HepG2 (cell line): ENCODE measurements around the gene RABL6. TPM values are rescaled to one million over a fixed set of nuclear protein-coding genes. Genes with fewer than 3 reads are reported as not detected.

ENCODE experiments used
- ATAC-seq: fragments of 200-7000 bp; cut with Tn5 transposase; 3 replicates; pipeline ENCODE4 v1.9.1; 2020; ENCODE audit warnings: mild to moderate bottlenecking, moderate library complexity
- BruUV-seq: library from RNA; stranded (reverse); fragments of 400-500 nt; replicated peaks from 2 replicates; lab custom pipeline; 2021; lab: Mats Ljungman, UMichigan
- CTCF ChIA-PET: fragments of 300-600 bp; formaldehyde crosslinking; extraction: SDS; loops from one replicate; lab custom pipeline; 2021; ENCODE audit warnings: low total read pairs, inconsistent platforms, low intra/inter-chr PET ratio; lab: Yijun Ruan, JAX
- POLR2A ChIA-PET: fragments of 350-600 bp; sonication (Branson Sonifier 250); formaldehyde crosslinking; loops from one replicate; lab custom pipeline; 2020; ENCODE audit warnings: antibody characterized with exemption, inconsistent platforms; lab: Yijun Ruan, JAX
- DNase-seq: peaks from one replicate; pipeline ENCODE4 v3.0.0-alpha.2; 2015; ENCODE audit warnings: low spot score
- FAIRE-seq: peaks from 3 replicates; lab custom pipeline; 2011; peaks lifted over from hg19 to GRCh38; lab: Jason Lieb, UNC
- H2AFZ ChIP-seq: one replicate; pipeline ENCODE4 v1.6.1; 2011; ENCODE audit warnings: low read length, inconsistent platforms
- H3K27ac ChIP-seq: fragments of 300-600 bp; 3 replicates; pipeline ENCODE4 v1.8.0; 2011; ENCODE audit warnings: mixed run types, mild to moderate bottlenecking, mixed read lengths, low read length, inconsistent platforms; ENCODE audit not compliant: insufficient read depth; ENCODE audit errors: extremely low read length
- H3K27me3 ChIP-seq, 2 experiments: fragments of 200-600 bp in 1 of 2; 2 replicates in 1 of 2; 3 replicates in 1 of 2; pipeline versions ENCODE4 v1.6.0 to v1.8.0; 2011; ENCODE audit warnings: low read length in 2 of 2, mild to moderate bottlenecking in 2 of 2, moderate library complexity in 2 of 2, inconsistent platforms in 1 of 2; ENCODE audit not compliant: insufficient read depth in 2 of 2, control insufficient read depth in 1 of 2
- H3K36me3 ChIP-seq, 2 experiments: fragments of 200-600 bp in 1 of 2; replicated peaks in 1 of 2; 2 replicates in 1 of 2; 3 replicates in 1 of 2; pipeline versions ENCODE4 v1.5.1 to v1.8.0; 2011; ENCODE audit warnings: low read length in 2 of 2, inconsistent platforms in 1 of 2; ENCODE audit not compliant: insufficient read depth in 2 of 2, control insufficient read depth in 1 of 2
- H3K4me1 ChIP-seq: 2 replicates; pipeline ENCODE4 v1.5.1; 2012; ENCODE audit warnings: low read length, inconsistent platforms; ENCODE audit not compliant: insufficient read depth
- H3K4me2 ChIP-seq: 2 replicates; pipeline ENCODE4 v1.6.0; 2011; ENCODE audit warnings: low read depth, low read length, inconsistent platforms
- H3K4me3 ChIP-seq, 3 experiments: fragments of 200-600 bp in 1 of 3; sonication (generic), shearing (Covaris generic) in 1 of 3; replicated peaks in 1 of 3; 2 replicates each; pipeline ENCODE4 v1.5.1; 2011 to 2016; ENCODE audit warnings: low read length in 3 of 3, inconsistent platforms in 2 of 3, low read depth in 2 of 3, mild to moderate bottlenecking in 2 of 3, control low read depth in 1 of 3, mixed read lengths in 1 of 3; ENCODE audit not compliant: insufficient read depth in 1 of 3
- H3K79me2 ChIP-seq: one replicate; pipeline ENCODE4 v1.6.1; 2011; ENCODE audit warnings: low read length, inconsistent platforms; ENCODE audit not compliant: insufficient read depth
- H3K9ac ChIP-seq: 2 replicates; pipeline ENCODE4 v1.6.0; 2011; ENCODE audit warnings: mild to moderate bottlenecking, low read depth, low read length, inconsistent platforms; ENCODE audit not compliant: insufficient read depth
- H3K9me3 ChIP-seq: 2 replicates; pipeline ENCODE4 v1.5.1; 2012; ENCODE audit warnings: mild to moderate bottlenecking, low read length
- H4K20me1 ChIP-seq: 2 replicates; pipeline ENCODE4 v1.6.0; 2011; ENCODE audit warnings: inconsistent platforms, mild to moderate bottlenecking, low read length, moderate library complexity; ENCODE audit not compliant: insufficient read depth
- RBFOX2 ChIP-seq: fragments of 200-400 bp; formaldehyde crosslinking; IDR thresholded peaks from 2 replicates; pipeline ENCODE4 v1.6.1; 2017; ENCODE audit warnings: low read depth, mild to moderate bottlenecking, low read length
- WGBS: methylation state at CpG from one replicate; pipeline ENCODE4 v1.1.6; 2017; ENCODE audit warnings: low lambda C conversion rate; 5-methylcytosine and 5-hydroxymethylcytosine counted together
- in situ Hi-C: cut with HindIII; loops from 2 replicates; pipeline ENCODE4 v1.10.0; 2017; ENCODE audit warnings: low pct_unique_long_range_greater_than_20kb; ENCODE audit not compliant: extremely low pct_ligation_motif_present
- intact Hi-C: fragments of 100-400 bp; cut with micrococcal nuclease; formaldehyde crosslinking; loops from one replicate; pipeline ENCODE4 v1.10.0; 2022; ENCODE audit not compliant: unreplicated experiment
- polyA plus RNA-seq, 8 experiments: library from polyadenylated mRNA; depleted of rRNA in 3 of 8; stranded (reverse) in 7 of 8; unstranded in 1 of 8; fragments of >200 nt; fragmentation: Illumina TruSeq in 4 of 8; extraction: Trizol in 4 of 8; gene quantifications; 2 replicates each; pipeline versions ENCODE4 v1.2.1 to v1.2.3, GENCODE V29; 2011 to 2016; ENCODE audit warnings: low read depth in 4 of 8, missing spikeins in 1 of 8, mixed read lengths in 1 of 8; ENCODE audit not compliant: insufficient read depth in 1 of 8
- total RNA-seq, 5 experiments: library from RNA; depleted of rRNA; stranded (reverse); fragments of >200 nt; fragmentation: Illumina TruSeq; extraction: Trizol; gene quantifications; 2 replicates each; pipeline ENCODE4 v1.2.3, GENCODE V29; 2016; ENCODE audit warnings: low read depth in 1 of 5
- TF ChIP-seq, protein P1 (sequence below): sonication (generic); formaldehyde crosslinking; IDR thresholded peaks from 2 replicates; pipeline ENCODE4 v1.4.0; 2020; ENCODE audit warnings: missing genetic modification reagents, mild to moderate bottlenecking, borderline replicate concordance

The RABL6 gene
- total and polyA plus RNA-seq, 2 of the 13 experiments (the other 11 are each of a cell fraction or from before 2014, with no cell fraction given): 81.5 to 125 TPM

DNA sequence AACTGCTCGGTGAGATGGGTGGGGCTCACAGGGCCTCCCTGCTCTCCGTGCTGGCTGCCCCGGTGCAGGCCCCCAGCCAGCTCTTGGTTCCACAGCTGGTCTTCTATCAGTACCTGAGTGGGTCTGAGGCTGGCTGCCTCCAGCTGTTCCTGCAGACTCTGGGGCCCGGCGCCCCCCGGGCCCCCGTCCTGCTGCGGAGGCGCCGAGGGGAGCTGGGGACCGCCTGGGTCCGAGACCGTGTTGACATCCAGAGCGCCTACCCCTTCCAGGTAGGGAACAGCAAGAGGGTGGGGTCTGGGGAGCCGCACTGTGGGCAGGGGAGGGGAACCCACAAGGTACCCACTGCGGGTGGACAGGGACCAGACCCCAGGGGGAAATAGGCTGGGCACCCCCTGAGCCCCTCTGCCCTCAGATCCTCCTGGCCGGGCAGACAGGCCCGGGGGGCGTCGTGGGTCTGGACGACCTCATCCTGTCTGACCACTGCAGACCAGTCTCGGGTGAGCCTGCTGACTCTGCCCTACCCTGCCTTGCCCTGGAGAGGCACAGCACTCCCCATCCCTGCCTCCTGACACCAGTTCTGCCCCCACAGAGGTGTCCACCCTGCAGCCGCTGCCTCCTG lies 47.2 kb downstream of the RABL6 start:
- Histone ChIP-seq H4K20me1 (peaks cover 5% of the 10 kb centered on the region; the same call in 1 of the 2 replicates), H3K4me1 (peaks cover 44% of the 10 kb centered on the region), H3K4me2 (no peak overlapping the region), H3K9me3 (no peaks in the 10 kb centered on the region), H3K9ac (no peak overlapping the region), H3K4me3 (no peak overlapping the region), H3K27ac (no peak overlapping the region), H2AFZ (no peak overlapping the region), H3K27me3 (no peaks in the 10 kb centered on the region), H3K79me2 (peaks cover 9% of the 10 kb centered on the region), H3K36me3 (peaks cover 13 to 17% of the 10 kb centered on the region in 2 experiments)
- in situ Hi-C loops (no loop called here), intact Hi-C loops (no loop called here)
- no peak for DNase-seq
- BruUV-seq: no TSS peak
- POLR2A ChIA-PET: interaction anchor here (1.3 to 1.8 kb wide), 2 partner anchors 27 to 93 kb away, joined by 3 to 5 read pairs; no protein-coding TSS in a partner anchor
- FAIRE-seq: no peak
- CTCF ChIA-PET: no interaction called here
- ATAC-seq: no peak
- TF ChIP-seq, protein P1, sequence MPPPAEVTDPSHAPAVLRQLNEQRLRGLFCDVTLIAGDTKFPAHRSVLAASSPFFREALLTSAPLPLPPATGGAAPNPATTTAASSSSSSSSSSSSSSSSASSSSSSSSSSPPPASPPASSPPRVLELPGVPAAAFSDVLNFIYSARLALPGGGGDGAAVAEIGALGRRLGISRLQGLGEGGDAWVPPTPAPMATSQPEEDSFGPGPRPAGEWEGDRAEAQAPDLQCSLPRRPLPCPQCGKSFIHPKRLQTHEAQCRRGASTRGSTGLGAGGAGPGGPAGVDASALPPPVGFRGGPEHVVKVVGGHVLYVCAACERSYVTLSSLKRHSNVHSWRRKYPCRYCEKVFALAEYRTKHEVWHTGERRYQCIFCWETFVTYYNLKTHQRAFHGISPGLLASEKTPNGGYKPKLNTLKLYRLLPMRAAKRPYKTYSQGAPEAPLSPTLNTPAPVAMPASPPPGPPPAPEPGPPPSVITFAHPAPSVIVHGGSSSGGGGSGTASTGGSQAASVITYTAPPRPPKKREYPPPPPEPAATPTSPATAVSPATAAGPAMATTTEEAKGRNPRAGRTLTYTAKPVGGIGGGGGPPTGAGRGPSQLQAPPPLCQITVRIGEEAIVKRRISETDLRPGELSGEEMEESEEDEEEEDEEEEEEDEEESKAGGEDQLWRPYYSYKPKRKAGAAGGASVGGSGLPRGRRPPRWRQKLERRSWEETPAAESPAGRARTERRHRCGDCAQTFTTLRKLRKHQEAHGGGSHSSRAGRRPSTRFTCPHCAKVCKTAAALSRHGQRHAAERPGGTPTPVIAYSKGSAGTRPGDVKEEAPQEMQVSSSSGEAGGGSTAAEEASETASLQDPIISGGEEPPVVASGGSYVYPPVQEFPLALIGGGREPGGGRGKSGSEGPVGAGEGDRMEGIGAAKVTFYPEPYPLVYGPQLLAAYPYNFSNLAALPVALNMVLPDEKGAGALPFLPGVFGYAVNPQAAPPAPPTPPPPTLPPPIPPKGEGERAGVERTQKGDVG (CRISPR knock-in tag): no peak
- TF ChIP-seq RBFOX2: peak; percentile 41; the same call in 1 of the 2 replicates
- 100% methylated on average over 1 of the region's 23 CpGs for WGBS
